Natural killer cell treated with Interleukin-12 subunit alpha and Interleukin-12 subunit beta and Interleukin-15 and Interleukin-18, amount 100 ng/mL, for 72 hours (primary cell): ENCODE data around the gene SOS1. TPM values are rescaled to one million over a fixed set of nuclear protein-coding genes. Genes with fewer than 3 reads are reported as not detected.
"Not testable (repeated sequence)": the region's sequence is repeated elsewhere in the genome, so short reads cannot be mapped to it uniquely, and the experiment has no call there.

Source experiments
- ATAC-seq, 2 donors: fragments of 150-1000 bp; cut with Tn5 transposase in 1 of 2; sonication (Bioruptor Pico), chemical (Tn5 transposase) in 1 of 2; 2 replicates each; pipeline ENCODE4 v1.10.0; 2021
- DNase-seq: peaks from one replicate; pipeline ENCODE4 v3.0.0; 2022; ENCODE audit warnings: low spot score
- H3K27ac Mint-ChIP-seq, 2 donors: 1 replicate in 1 of 2; 2 replicates in 1 of 2; pipeline ENCODE4 v1.8.0; 2022; ENCODE audit warnings: mixed read lengths in 2 of 2, mild to moderate bottlenecking in 1 of 2, moderate library complexity in 1 of 2
- H3K27me3 Mint-ChIP-seq, 2 donors: 1 replicate in 1 of 2; 2 replicates in 1 of 2; pipeline ENCODE4 v1.8.0; 2022; ENCODE audit warnings: mixed read lengths in 2 of 2
- H3K36me3 Mint-ChIP-seq: one replicate; pipeline ENCODE4 v1.8.0; 2022; ENCODE audit warnings: mixed read lengths
- H3K4me1 Mint-ChIP-seq, 2 donors: 1 replicate in 1 of 2; 2 replicates in 1 of 2; pipeline ENCODE4 v1.8.0; 2022; ENCODE audit warnings: low read depth in 2 of 2, mixed read lengths in 2 of 2, mild to moderate bottlenecking in 1 of 2
- H3K4me3 Mint-ChIP-seq: one replicate; pipeline ENCODE4 v1.8.0; 2022; ENCODE audit warnings: mixed read lengths
- H3K9me3 Mint-ChIP-seq: 2 replicates; pipeline ENCODE4 v1.8.0; 2022; ENCODE audit warnings: mixed read lengths
- total RNA-seq, 2 donors: library from RNA; stranded (reverse); gene quantifications; one replicate each; pipeline ENCODE4 v1.2.3, GENCODE V29; 2022

SOS1 gene
- total RNA-seq, 2 donors from 2014 or later = 57.9 to 67.1 TPM

GRCh38 chr2:39145906-39146421 is 25.1 kb upstream of the SOS1 start:
- no peaks in the 10 kb centered on the region for H3K9me3 Mint-ChIP-seq
- H3K27ac Mint-ChIP-seq = no peak overlapping the region
- H3K4me3 Mint-ChIP-seq = no peak overlapping the region
- no peak for ATAC-seq
- no peaks in the 10 kb centered on the region for H3K36me3 Mint-ChIP-seq
- no peak for DNase-seq
- H3K4me1 Mint-ChIP-seq = peaks cover 11 to 18% of the 10 kb centered on the region in 2 donors
- no peaks in the 10 kb centered on the region for H3K27me3 Mint-ChIP-seq

GRCh38 chr2:39144416-39144815 is 23.6 kb upstream of the SOS1 start:
- DNase-seq (no peak), ATAC-seq (peak; percentile 44 to 77)
- H3K9me3 Mint-ChIP-seq = no peaks in the 10 kb centered on the region
- H3K4me1 Mint-ChIP-seq = peaks cover 4 to 16% of the 10 kb centered on the region in 2 donors
- H3K27me3 Mint-ChIP-seq = peaks cover 0 to 3% of the 10 kb centered on the region in 2 donors
- no peak overlapping the region for H3K4me3 Mint-ChIP-seq
- peak overlapping the region in 1 of 2 donors; percentile 27 for H3K27ac Mint-ChIP-seq
- H3K36me3 Mint-ChIP-seq = no peaks in the 10 kb centered on the region

- Mint-ChIP-seq H3K4me1 (peaks cover 4 to 20% of the 10 kb centered on the region in 2 donors), H3K4me3 (no peak overlapping the region), H3K36me3 (no peaks in the 10 kb centered on the region), H3K27ac (peak overlapping the region in 1 of 2 donors; percentile 27), H3K9me3 (no peaks in the 10 kb centered on the region), H3K27me3 (peaks cover 0 to 3% of the 10 kb centered on the region in 2 donors)
- DNase-seq (no peak), ATAC-seq (no peak)
These were observed 22.2 kb upstream of the SOS1 start for GRCh38 chr2:39142904-39143605.

- ATAC-seq = peak in 1 of 2 donors; percentile 59
- H3K27me3 Mint-ChIP-seq = peaks cover 0 to 3% of the 10 kb centered on the region in 2 donors
- H3K36me3 Mint-ChIP-seq = no peaks in the 10 kb centered on the region
- peak overlapping the region; percentile 36 for H3K4me3 Mint-ChIP-seq
- no peak for DNase-seq
- H3K27ac Mint-ChIP-seq = peak overlapping the region; percentile 27 to 62
- H3K9me3 Mint-ChIP-seq = no peaks in the 10 kb centered on the region
- H3K4me1 Mint-ChIP-seq = peaks cover 7 to 20% of the 10 kb centered on the region in 2 donors
These were observed 20.8 kb upstream of the SOS1 start for GRCh38 chr2:39141334-39142271.

- not testable (repeated sequence) for H3K27me3 Mint-ChIP-seq, H3K36me3 Mint-ChIP-seq, DNase-seq, H3K9me3 Mint-ChIP-seq, ATAC-seq
- H3K4me3 Mint-ChIP-seq = peak overlapping the region; percentile 36
- peak overlapping the region; percentile 27 to 43 for H3K27ac Mint-ChIP-seq
- H3K4me1 Mint-ChIP-seq = peaks cover 13 to 23% of the 10 kb centered on the region in 2 donors
These were observed 20.1 kb upstream of the SOS1 start for GRCh38 chr2:39140948-39141333.

- Mint-ChIP-seq H3K27ac (no peak overlapping the region), H3K4me1 (peaks cover 19 to 27% of the 10 kb centered on the region in 2 donors), H3K4me3 (no peak overlapping the region), H3K36me3 (no peaks in the 10 kb centered on the region), H3K9me3 (no peaks in the 10 kb centered on the region), H3K27me3 (peaks cover 0 to 5% of the 10 kb centered on the region in 2 donors)
- no peak for ATAC-seq
- no peak for DNase-seq
These were observed 19.5 kb upstream of the SOS1 start for GRCh38 chr2:39140322-39140847.

- H3K4me3 Mint-ChIP-seq = no peak overlapping the region
- no peaks in the 10 kb centered on the region for H3K36me3 Mint-ChIP-seq
- DNase-seq (no peak), ATAC-seq (no peak)
- peaks cover 19 to 28% of the 10 kb centered on the region in 2 donors for H3K4me1 Mint-ChIP-seq
- H3K27ac Mint-ChIP-seq = peak overlapping the region; percentile 11 to 53
- H3K9me3 Mint-ChIP-seq = no peaks in the 10 kb centered on the region
- peaks cover 0 to 5% of the 10 kb centered on the region in 2 donors for H3K27me3 Mint-ChIP-seq
These were observed 18.8 kb upstream of the SOS1 start for GRCh38 chr2:39139511-39140237.

- Mint-ChIP-seq H3K4me1 (peaks cover 19 to 22% of the 10 kb centered on the region in 2 donors), H3K27ac (peak overlapping the region in 1 of 2 donors; percentile 53), H3K4me3 (no peak overlapping the region), H3K9me3 (no peaks in the 10 kb centered on the region), H3K27me3 (peaks cover 0 to 5% of the 10 kb centered on the region in 2 donors), H3K36me3 (no peaks in the 10 kb centered on the region)
- ATAC-seq = no peak
- no peak for DNase-seq
These were observed 18.0 kb upstream of the SOS1 start for GRCh38 chr2:39138837-39139211.

- H3K27ac Mint-ChIP-seq, H3K4me3 Mint-ChIP-seq, H3K27me3 Mint-ChIP-seq, H3K36me3 Mint-ChIP-seq, H3K9me3 Mint-ChIP-seq, DNase-seq, ATAC-seq: not testable (repeated sequence)
- peaks cover 19 to 21% of the 10 kb centered on the region in 2 donors for H3K4me1 Mint-ChIP-seq
These were observed 17.5 kb upstream of the SOS1 start for GRCh38 chr2:39138187-39138836.

GRCh38 chr2:39136799-39137198 is 15.9 kb upstream of the SOS1 start:
- Mint-ChIP-seq H3K4me1 (peaks cover 15 to 17% of the 10 kb centered on the region in 2 donors), H3K27me3 (peaks cover 0 to 5% of the 10 kb centered on the region in 2 donors), H3K9me3 (no peaks in the 10 kb centered on the region), H3K36me3 (no peaks in the 10 kb centered on the region), H3K27ac (peak overlapping the region in 1 of 2 donors; percentile 29), H3K4me3 (no peak overlapping the region)
- no peak for ATAC-seq
- no peak for DNase-seq

GRCh38 chr2:39135690-39136259 is 14.9 kb upstream of the SOS1 start:
- Mint-ChIP-seq H3K4me1 (peaks cover 15% of the 10 kb centered on the region in 2 donors), H3K9me3 (no peaks in the 10 kb centered on the region), H3K36me3 (no peaks in the 10 kb centered on the region), H3K27ac (peak overlapping the region; percentile 7 to 29), H3K4me3 (peak overlapping the region; percentile 26), H3K27me3 (peaks cover 0 to 5% of the 10 kb centered on the region in 2 donors)
- DNase-seq = no peak
- ATAC-seq = no peak

- Mint-ChIP-seq H3K9me3 (no peaks in the 10 kb centered on the region), H3K27ac (no peak overlapping the region), H3K27me3 (peaks cover 0 to 2% of the 10 kb centered on the region in 2 donors), H3K4me1 (peaks cover 22 to 35% of the 10 kb centered on the region in 2 donors), H3K36me3 (no peaks in the 10 kb centered on the region), H3K4me3 (no peak overlapping the region)
- no peak for ATAC-seq
- DNase-seq = no peak
These were observed 12.5 kb upstream of the SOS1 start for GRCh38 chr2:39133215-39133851.
